Measurements from ENCODE around the gene CEACAM21.
A peak's percentile ranks its signal among the peaks of the same experiment; 100 is the strongest.

The CEACAM21 gene

GRCh38 chr19:41575998-41576397 lies at the start of gene CEACAM21:
Gene CEACAM21, plus strand, starts transcription at chr19:41576166. Its CDS starts 109 bp downstream, at chr19:41576275.
- DNase-seq (ENCODE audit: low read depth in 2 of 2), result peak in 1 of 2 donors; percentile 36

GRCh38 chr19:41527089-41527488 lies 48.9 kb upstream of the CEACAM21 start:
- no peak for DNase-seq (ENCODE audit: low read depth in 2 of 2)

GRCh38 chr19:41528106-41528505 lies 47.9 kb upstream of the CEACAM21 start:
- no peak for DNase-seq (ENCODE audit: low read depth in 2 of 2)

DNA sequence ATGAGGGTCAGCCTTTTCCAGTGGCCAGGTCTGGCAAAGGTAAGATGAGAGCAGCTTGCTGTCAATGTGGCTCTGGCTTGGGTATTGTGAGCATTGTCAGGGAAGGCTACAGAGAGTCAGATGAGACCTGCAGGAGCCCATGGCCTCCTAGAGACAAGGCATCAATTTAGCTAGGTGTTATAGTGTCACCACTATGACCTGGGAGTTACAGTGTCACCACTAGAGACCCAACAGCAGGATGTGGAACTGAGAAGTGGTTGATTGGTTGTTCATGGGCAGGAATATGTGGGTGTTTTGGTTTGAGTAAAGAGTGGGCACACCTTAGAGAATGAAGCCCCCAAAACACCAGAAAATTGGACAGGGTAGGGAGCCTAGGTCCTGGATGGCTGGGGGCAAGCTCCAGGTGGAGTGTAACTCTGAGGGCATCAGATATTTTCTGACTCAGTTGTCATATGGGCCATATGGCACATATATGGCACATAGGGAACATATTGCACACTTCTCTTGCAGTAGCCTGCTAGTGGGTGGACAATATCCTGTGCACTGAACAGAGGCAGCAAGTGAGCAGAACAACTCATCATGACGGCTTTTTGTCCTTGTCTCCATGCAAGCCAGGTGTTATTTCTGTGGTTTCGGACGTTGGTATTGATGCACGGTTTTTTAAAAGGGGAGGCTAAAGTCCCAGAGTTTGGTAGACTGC lies 46.3 kb upstream of the CEACAM21 start:
- DNase-seq (ENCODE audit: low read depth in 2 of 2), result no peak

DNA sequence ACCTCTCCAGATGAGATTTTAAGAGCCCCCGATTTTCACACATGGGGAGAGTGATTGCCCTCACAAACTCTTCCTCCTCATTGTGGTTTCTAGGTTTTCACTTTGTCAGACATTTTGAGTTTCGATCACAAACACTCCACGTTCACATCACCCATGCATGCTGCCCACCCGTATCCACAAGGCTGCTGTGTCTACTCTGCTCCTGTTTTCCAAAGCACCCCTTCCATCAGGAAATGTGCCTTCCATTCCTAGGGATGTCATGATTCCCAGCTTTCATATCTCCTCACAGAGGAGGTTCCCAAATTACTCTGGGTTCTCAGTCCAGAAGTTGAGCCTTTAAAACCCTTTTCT lies 45.8 kb upstream of the CEACAM21 start:
- no peak for DNase-seq (ENCODE audit: low read depth in 2 of 2)

DNA sequence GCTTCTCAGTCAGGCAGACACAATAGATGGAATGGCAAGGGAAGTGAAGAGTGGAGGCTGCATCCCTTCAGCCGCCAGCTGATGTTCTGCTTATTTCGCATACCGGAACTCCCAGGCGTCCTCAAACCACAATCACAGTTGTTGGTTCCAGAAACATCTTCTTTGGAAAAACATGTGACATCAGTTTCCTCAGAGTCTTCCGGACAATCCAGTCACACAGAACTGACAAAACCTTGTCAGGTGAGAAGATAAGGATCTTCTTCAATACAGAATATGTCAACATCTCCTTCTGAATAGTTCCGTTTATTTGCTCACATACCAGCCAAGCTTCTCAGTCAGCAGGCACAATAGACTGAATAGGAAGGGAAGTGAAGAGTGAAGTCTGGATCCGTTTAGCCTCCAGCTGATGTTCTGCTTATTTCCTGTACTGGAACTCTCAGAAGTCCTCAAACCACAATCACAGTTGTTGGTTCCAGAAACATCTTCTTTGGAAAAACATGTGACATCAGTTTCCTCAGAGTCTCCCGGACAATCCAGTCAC lies 45.1 kb upstream of the CEACAM21 start:
- no peak for DNase-seq (ENCODE audit: low read depth in 2 of 2)

GRCh38 chr19:41531438-41532311 lies 44.3 kb upstream of the CEACAM21 start:
- peak; percentile 64 to 69 for DNase-seq (ENCODE audit: low read depth in 2 of 2)

- no peak for DNase-seq (ENCODE audit: low read depth in 2 of 2)
Measured at GRCh38 chr19:41532526-41532925, 43.4 kb upstream of the CEACAM21 start.

DNA sequence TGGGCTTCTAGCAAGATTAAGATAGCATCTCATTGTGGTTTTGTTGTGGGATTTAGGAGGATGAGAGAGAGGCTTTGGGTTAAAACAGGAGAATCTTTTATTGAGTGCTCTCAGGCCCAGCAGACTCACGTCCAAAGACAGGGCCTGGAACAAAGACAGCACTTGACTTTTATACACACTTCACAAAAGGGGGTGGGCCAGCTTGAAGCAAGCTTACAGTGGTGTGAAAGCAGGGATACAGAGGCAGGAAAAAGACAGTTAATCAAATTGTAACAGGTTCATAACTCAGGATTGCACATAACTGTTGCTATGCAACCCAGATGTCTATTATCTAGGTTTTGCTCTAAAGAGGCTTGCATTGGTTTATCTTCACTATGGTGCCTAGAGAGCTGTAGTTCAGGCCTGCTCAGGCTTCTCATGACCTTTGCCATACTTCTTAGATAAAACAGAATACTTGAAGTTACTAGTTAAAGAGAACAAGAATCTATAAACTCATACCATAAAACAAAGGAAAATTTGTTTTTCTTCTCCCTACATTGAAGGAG lies 42.2 kb upstream of the CEACAM21 start:
- DNase-seq (ENCODE audit: low read depth in 2 of 2), result no peak

DNA sequence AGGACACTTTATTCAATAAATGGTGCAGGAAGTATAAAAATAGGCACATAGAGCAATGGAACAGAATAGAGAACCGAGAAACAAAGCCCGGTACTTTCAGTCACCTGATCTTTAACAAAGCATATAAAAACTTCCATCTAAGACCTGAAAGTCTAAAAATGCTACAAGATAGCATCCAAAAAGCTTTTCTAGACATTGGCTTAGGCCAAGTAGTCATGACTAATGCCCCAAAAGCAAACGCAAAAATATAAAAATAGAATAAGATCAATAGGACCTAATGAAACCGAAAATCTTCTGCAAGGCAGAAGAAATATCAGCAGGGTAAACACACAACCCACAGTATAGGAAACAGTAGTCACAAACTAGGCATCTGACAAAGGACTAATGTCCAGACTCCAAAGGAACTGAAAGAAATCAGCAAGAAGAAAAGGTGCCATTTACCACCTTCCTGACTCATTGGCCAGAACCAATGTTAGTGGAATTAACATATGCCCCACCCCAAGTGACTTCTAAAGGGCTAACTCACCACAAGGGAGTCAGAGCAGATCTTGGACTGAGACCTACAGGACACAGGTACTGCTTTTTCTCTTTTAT lies 40.8 kb upstream of the CEACAM21 start:
- no peak for DNase-seq (ENCODE audit: low read depth in 2 of 2)

GRCh38 chr19:41537789-41538188 lies 38.2 kb upstream of the CEACAM21 start:
- DNase-seq (ENCODE audit: low read depth in 2 of 2), result no peak

DNA sequence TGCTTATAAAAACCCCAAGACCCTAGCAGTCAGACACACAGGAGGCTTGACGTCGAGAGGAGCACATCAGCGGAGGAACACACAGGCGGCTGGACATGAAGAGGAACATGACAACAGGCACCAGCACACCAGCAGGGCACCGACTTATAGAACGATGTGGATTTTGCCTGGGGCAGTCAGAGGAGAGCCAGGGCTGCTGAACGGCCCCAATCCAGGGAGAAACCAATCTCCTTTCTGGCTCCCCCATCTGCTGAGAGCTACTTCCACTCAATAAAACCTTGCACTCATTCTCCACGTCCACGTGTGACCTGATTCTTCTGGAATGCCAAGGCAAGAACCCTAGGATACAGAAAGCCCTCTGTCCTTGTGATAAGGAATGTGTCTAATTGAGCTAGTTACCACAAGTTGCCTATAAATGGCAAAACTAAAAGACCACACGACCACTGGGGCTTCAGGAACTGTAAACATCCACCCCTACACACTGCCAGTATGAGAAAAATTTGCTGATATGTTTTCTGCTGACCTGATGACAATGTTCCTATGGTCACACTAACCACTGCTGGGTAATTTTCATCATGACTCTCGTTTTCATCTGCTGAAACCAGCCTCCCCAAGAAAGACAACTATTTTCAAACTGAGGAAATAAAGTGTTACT lies 35.8 kb upstream of the CEACAM21 start:
- no peak for DNase-seq (ENCODE audit: low read depth in 2 of 2)

DNA sequence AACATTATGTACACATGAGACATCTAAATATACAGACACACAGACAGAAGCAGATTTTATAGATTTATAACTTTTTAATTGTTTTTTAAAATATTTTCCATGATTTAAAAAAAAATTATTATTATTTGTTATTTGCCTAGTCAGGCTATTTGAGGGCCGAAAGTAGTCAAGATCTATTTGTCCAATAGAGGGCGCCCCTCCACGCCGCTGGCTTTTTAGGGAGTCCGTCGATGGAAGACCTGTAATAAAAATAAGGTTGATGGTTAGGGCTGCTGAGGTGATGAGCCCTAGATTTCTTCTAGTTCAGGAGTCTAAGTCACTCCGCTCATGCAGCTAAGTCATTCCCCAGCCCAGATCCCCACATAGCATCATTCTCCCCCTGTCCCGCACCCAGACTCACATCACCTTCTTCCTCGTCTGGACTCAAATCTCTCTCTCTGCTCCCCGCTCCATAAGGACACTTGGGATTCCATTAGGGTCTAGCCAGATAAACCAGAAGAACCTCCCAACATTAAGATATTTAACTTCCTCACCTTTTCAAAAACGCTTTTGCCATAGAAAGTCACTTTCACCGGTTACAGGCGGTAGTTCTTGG lies 33.9 kb upstream of the CEACAM21 start:
- DNase-seq (ENCODE audit: low read depth in 2 of 2), result peak; percentile 72 to 74

DNA sequence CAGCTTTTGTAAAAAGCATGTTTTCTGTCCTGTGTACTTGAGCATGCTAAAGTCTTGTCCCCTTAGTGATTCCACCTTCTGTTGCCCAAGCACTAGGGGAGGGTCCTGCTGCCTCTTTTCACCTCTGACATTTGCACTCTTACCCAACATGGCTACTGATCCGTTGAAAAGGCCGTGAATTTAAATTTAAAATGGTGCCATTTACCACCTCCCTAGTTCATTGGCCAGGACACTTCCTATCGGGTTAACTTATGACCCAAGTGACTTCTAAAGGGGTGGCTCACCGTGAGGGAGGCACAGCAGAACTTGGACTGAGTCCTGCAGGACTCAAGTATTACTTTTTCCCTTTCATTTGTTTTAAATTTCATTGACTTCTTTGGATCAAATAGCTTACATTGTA lies 33.3 kb upstream of the CEACAM21 start:
- DNase-seq (ENCODE audit: low read depth in 2 of 2), result no peak

DNA sequence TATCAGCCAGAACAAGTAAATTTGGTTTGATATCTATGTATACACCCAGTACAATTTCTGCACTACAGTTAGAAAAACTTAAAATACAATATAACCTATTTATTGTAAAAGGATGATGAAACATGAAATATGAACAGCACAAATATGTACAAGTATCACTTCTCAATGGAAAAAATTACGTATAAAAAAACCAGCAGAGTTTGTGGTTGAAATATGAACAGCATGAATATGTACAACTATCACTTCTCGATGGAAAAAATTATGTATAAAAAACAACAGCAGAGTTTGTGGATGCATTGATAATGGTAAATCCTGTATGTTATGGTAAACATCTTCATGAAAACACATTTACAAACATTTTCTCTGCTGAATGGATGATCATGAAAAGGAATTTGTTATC lies 32.4 kb upstream of the CEACAM21 start:
- no peak for DNase-seq (ENCODE audit: low read depth in 2 of 2)

DNA sequence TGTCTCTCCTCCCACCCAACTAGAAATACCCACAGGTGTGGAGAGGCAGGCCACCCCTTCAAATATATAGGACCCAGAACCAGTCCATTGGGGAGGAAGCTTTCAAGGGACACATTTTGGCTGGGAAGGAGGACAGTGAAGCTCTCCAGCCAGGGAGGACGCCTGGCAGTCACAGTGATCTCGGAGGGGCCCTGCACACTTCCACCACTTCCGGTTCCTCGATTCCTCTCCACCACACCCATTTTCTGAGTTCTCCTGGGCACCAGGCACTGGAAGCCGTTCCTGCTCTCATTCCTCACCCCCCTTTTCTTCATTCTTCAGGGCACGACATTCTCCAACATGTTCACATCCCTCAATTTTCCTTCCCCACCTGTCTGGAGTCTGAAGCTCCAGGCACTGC lies 30.4 kb upstream of the CEACAM21 start:
- no peak for DNase-seq (ENCODE audit: low read depth in 2 of 2)

- no peak for DNase-seq (ENCODE audit: low read depth in 2 of 2)
Measured at GRCh38 chr19:41546386-41546789, 29.6 kb upstream of the CEACAM21 start.

GRCh38 chr19:41546961-41547360 lies 29.0 kb upstream of the CEACAM21 start:
- DNase-seq (ENCODE audit: low read depth in 2 of 2), result no peak

- no peak for DNase-seq (ENCODE audit: low read depth in 2 of 2)
Measured at GRCh38 chr19:41547569-41547968, 28.4 kb upstream of the CEACAM21 start.

- no peak for DNase-seq (ENCODE audit: low read depth in 2 of 2)
Measured at GRCh38 chr19:41548047-41548446, 27.9 kb upstream of the CEACAM21 start.

DNA sequence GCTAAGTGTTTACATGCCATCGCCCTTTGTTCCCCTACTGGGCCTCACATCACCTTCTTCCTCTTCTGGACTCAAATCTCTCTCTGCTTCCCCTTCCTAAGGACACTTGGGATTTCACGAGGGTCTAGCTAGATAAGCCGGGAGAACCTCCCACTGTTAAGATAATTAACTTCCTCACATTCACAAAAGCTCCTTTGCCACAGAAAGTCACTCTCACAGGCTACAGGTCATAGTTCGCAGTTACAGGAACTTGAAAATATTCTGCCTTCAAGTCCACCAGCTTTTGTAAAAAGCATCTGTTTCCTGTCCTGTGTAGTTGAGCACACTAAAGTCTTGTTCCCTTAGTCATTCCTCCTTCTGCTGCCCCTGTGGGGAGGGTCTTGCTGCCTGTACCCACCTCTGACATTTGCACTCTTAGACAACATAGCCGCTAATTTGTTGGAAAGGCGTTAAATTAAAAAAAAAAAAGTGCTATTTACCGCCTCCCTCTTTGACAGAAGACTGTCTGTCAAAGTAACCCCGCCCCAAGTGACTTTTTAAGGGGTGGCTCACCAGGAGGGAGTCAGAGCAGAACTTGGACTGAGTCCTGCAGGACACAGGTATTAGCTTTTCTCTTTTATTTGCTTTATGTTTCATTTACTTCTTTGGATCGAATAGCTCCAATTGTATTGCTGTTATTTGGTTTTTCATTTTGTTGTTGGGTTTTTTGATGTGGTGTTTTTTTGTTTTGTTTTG lies 26.8 kb upstream of the CEACAM21 start:
- peak; percentile 54 to 70 for DNase-seq (ENCODE audit: low read depth in 2 of 2)

All from activated CD4-positive, alpha-beta T cell treated with anti-CD3 and anti-CD28 coated beads for 24 hours (primary cell).